GM23338 (cell line): ENCODE measurements around the gene RUNDC3A. TPM values are rescaled to one million over a fixed set of nuclear protein-coding genes. Genes with fewer than 3 reads are reported as not detected.

Experiments used
- ATAC-seq: fragments of 200-7000 bp; cut with Tn5 transposase; 3 replicates; pipeline ENCODE4 v1.9.1; 2020
- DNase-seq: peaks from one replicate; pipeline ENCODE4 v3.0.0-alpha.2; 2015; ENCODE audit warnings: low spot score
- H2AFZ ChIP-seq: fragments of 200-600 bp; sonication (generic); 2 replicates; pipeline ENCODE4 v1.8.0; 2016; ENCODE audit warnings: antibody characterized with exemption, mild to moderate bottlenecking, moderate library complexity
- H3F3A ChIP-seq: fragments of 200-600 bp; sonication (generic); replicated peaks from 2 replicates; pipeline ENCODE4 v1.8.0; 2017; ENCODE audit warnings: antibody characterized with exemption, mixed run types, low read depth
- H3K27ac ChIP-seq: fragments of 200-600 bp; sonication (generic); 2 replicates; pipeline ENCODE4 v1.6.1; 2016; ENCODE audit warnings: low read depth
- H3K27me3 ChIP-seq: fragments of 200-600 bp; sonication (generic); 2 replicates; pipeline ENCODE4 v1.8.0; 2016; ENCODE audit warnings: mild to moderate bottlenecking, mixed run types, moderate library complexity; ENCODE audit not compliant: insufficient read depth
- H3K36me3 ChIP-seq: fragments of 200-600 bp; sonication (generic); 2 replicates; pipeline ENCODE4 v1.8.0; 2016; ENCODE audit warnings: mild to moderate bottlenecking; ENCODE audit not compliant: insufficient read depth
- H3K4me1 ChIP-seq: fragments of 200-600 bp; sonication (generic); 2 replicates; pipeline ENCODE4 v1.8.0; 2016; ENCODE audit warnings: mild to moderate bottlenecking, moderate library complexity; ENCODE audit not compliant: insufficient read depth
- H3K4me2 ChIP-seq: fragments of 200-600 bp; sonication (generic); 2 replicates; pipeline ENCODE4 v1.7.1; 2017; ENCODE audit warnings: mixed run types
- H3K4me3 ChIP-seq: fragments of 200-600 bp; sonication (generic); 2 replicates; pipeline ENCODE4 v1.6.1; 2016; ENCODE audit warnings: mixed run types
- H3K79me2 ChIP-seq: fragments of 200-600 bp; sonication (generic); replicated peaks from 2 replicates; pipeline ENCODE4 v1.8.0; 2017; ENCODE audit warnings: mild to moderate bottlenecking; ENCODE audit not compliant: insufficient read depth
- H3K9me2 ChIP-seq: fragments of 200-600 bp; sonication (generic); 2 replicates; pipeline ENCODE4 v1.8.0; 2017; ENCODE audit not compliant: insufficient read depth
- H4K20me1 ChIP-seq: fragments of 200-600 bp; sonication (generic); replicated peaks from 2 replicates; pipeline ENCODE4 v1.8.0; 2017; ENCODE audit warnings: mild to moderate bottlenecking; ENCODE audit not compliant: insufficient read depth
- H3K27ac Mint-ChIP-seq: 2 replicates; pipeline ENCODE4 v1.8.0; 2020; ENCODE audit warnings: inconsistent platforms, mild to moderate bottlenecking, moderate library complexity, mixed read lengths
- H3K27me3 Mint-ChIP-seq: 3 replicates; pipeline ENCODE4 v1.8.0; 2022; ENCODE audit warnings: low read depth, mild to moderate bottlenecking, moderate library complexity, mixed read lengths, inconsistent platforms; ENCODE audit not compliant: insufficient read depth, poor library complexity
- H3K36me3 Mint-ChIP-seq: 3 replicates; pipeline ENCODE4 v1.8.0; 2021; ENCODE audit warnings: low read depth, mild to moderate bottlenecking, inconsistent platforms, moderate library complexity, mixed read lengths
- H3K4me1 Mint-ChIP-seq: 3 replicates; pipeline ENCODE4 v1.8.0; 2020; ENCODE audit warnings: mild to moderate bottlenecking, inconsistent platforms, mixed read lengths
- H3K4me3 Mint-ChIP-seq: 3 replicates; pipeline ENCODE4 v1.8.0; 2021; ENCODE audit warnings: moderate library complexity, mild to moderate bottlenecking, inconsistent platforms, mixed read lengths
- H3K9me3 Mint-ChIP-seq: 3 replicates; pipeline ENCODE4 v1.8.0; 2020; ENCODE audit warnings: moderate library complexity, mild to moderate bottlenecking, inconsistent platforms, mixed read lengths
- CREB1 ChIP-seq: fragments of 250-450 bp; sonication (Bioruptor Pico); IDR thresholded peaks from 2 replicates; pipeline ENCODE4 v1.5.0; 2020; ENCODE audit warnings: low read depth, mild to moderate bottlenecking, moderate library complexity
- ETS1 ChIP-seq: IDR thresholded peaks from 2 replicates; pipeline ENCODE4 v1.6.1; 2016; ENCODE audit warnings: antibody characterized with exemption
- EZH2 ChIP-seq: fragments of 200-600 bp; sonication (generic); IDR thresholded peaks from one replicate; pipeline ENCODE4 v1.8.0; 2017; ENCODE audit warnings: antibody characterized with exemption, mild to moderate bottlenecking, low read depth; ENCODE audit not compliant: unreplicated experiment
- EZH2phosphoT487 ChIP-seq: fragments of 200-600 bp; sonication (generic); IDR thresholded peaks from one replicate; pipeline ENCODE4 v1.8.1; 2018; ENCODE audit warnings: antibody characterized with exemption; ENCODE audit not compliant: unreplicated experiment
- JUNB ChIP-seq: IDR thresholded peaks from one replicate; pipeline ENCODE4 v1.6.1; 2016; ENCODE audit warnings: antibody characterized with exemption; ENCODE audit not compliant: unreplicated experiment
- NANOG ChIP-seq: IDR thresholded peaks from 2 replicates; pipeline ENCODE4 v1.6.1; 2016; ENCODE audit warnings: antibody characterized with exemption, borderline replicate concordance
- POLR2AphosphoS5 ChIP-seq: IDR thresholded peaks from 2 replicates; pipeline ENCODE4 v1.6.1; 2016; ENCODE audit warnings: antibody characterized with exemption, low read depth
- REST ChIP-seq: IDR thresholded peaks from one replicate; pipeline ENCODE4 v1.6.1; 2018; ENCODE audit warnings: antibody characterized with exemption; ENCODE audit not compliant: unreplicated experiment
- STAT1 ChIP-seq: IDR thresholded peaks from one replicate; pipeline ENCODE4 v1.6.1; 2016; ENCODE audit warnings: antibody characterized with exemption; ENCODE audit not compliant: unreplicated experiment
- ZNF462 ChIP-seq: fragments of 250-450 bp; sonication (Bioruptor Pico); IDR thresholded peaks from 2 replicates; pipeline ENCODE4 v1.5.0; 2020; ENCODE audit warnings: mild to moderate bottlenecking, moderate library complexity
- polyA plus RNA-seq: library from polyadenylated mRNA; unstranded; fragments of >200 nt; fragmentation: Nextera tagmentation; extraction: Ambion mirVana; gene quantifications from 2 replicates; pipeline ENCODE4 v1.2.1, GENCODE V29; 2016
- total RNA-seq: library from RNA; depleted of rRNA; stranded (reverse); fragments of >200 nt; shearing (Covaris generic); gene quantifications from 2 replicates; pipeline ENCODE4 v1.2.3, GENCODE V29; 2014

RUNDC3A gene
- total and polyA plus RNA-seq, 2 experiments from 2014 or later: 3.7 to 5.5 TPM

GRCh38 chr17:44262654-44263225, 45.7 kb upstream of the RUNDC3A start:
- Histone ChIP-seq H3K27ac (no peak overlapping the region), H3K27me3 (no peaks in the 10 kb centered on the region), H3F3A (no peaks in the 10 kb centered on the region), H3K36me3 (no peaks in the 10 kb centered on the region), H3K79me2 (no peaks in the 10 kb centered on the region), H3K4me1 (no peaks in the 10 kb centered on the region), H3K9me2 (no peaks in the 10 kb centered on the region), H3K4me3 (no peak overlapping the region), H3K4me2 (no peak overlapping the region), H4K20me1 (no peaks in the 10 kb centered on the region), H2AFZ (no peak overlapping the region)
- DNase-seq (no peak), ATAC-seq (no peak)
- Mint-ChIP-seq H3K4me3 (no peak overlapping the region), H3K4me1 (no peaks in the 10 kb centered on the region; the same call in 2 of the 3 replicates), H3K9me3 (no peaks in the 10 kb centered on the region), H3K27me3 (peaks cover 12% of the 10 kb centered on the region), H3K27ac (no peak overlapping the region), H3K36me3 (no peaks in the 10 kb centered on the region)
- TF ChIP-seq EZH2phosphoT487 (no peak), CREB1 (no peak), POLR2AphosphoS5 (no peak), JUNB (no peak), REST (no peak), EZH2 (no peak), ZNF462 (CRISPR knock-in tag) (no peak), ETS1 (no peak), NANOG (no peak), STAT1 (no peak)
